ENCODE results near the gene LDB2.
A peak's percentile ranks its signal among the peaks of the same experiment; 100 is the strongest.

Gene LDB2

GRCh38 chr4:16707874-16708273 lies 190.6 kb downstream of the LDB2 start:
- DNase-seq (ENCODE audit: low read depth, low spot score) = no peak
- Histone ChIP-seq H3K4me3 (ENCODE audit: insufficient read length, low read depth) (no peak overlapping the region), H3K4me1 (ENCODE audit: insufficient read depth, insufficient read length) (no peaks in the 10 kb centered on the region), H3K9me3 (ENCODE audit: insufficient read depth, low read length) (no peaks in the 10 kb centered on the region), H3K27me3 (ENCODE audit: insufficient read depth, insufficient read length) (no peaks in the 10 kb centered on the region), H3K9ac (ENCODE audit: insufficient read length, low read depth) (no peak overlapping the region), H3K36me3 (ENCODE audit: insufficient read depth, insufficient read length, low read length) (no peaks in the 10 kb centered on the region)
- TF ChIP-seq ZNF274 (IDR thresholded peaks at IDR 0.05; ENCODE audit: low read depth, low read length) (no peak), SUZ12 (IDR thresholded peaks at IDR 0.05; ENCODE audit: extremely low read depth, insufficient read depth, insufficient read length) (no peak), YY1 (IDR thresholded peaks at IDR 0.05; ENCODE audit: insufficient read depth, insufficient read length) (no peak)

DNA sequence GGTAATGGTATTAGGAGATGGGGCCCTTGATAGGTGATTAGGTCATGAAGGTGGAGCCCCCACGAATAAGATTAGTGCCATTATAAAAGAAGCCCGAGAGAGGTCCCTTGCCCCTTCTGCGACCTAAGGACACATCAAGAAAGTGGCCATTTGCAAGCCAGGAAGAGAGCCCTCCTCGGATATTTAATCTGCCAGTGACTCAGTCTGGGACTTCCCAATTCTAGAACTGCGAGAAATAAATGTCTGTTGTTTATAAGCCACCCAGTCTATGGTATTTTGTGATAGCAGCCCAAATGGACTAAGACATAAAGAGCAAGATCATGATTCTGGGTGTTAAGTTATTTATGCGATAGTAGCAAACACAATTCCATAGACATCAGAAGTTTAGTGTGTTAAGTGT lies 192.2 kb downstream of the LDB2 start:
- no peak overlapping the region for H3K4me3 ChIP-seq (ENCODE audit: insufficient read length, low read depth)
- no peak for DNase-seq (ENCODE audit: low read depth, low spot score)
- peaks cover 6% of the 10 kb centered on the region for H3K36me3 ChIP-seq (ENCODE audit: insufficient read depth, insufficient read length, low read length)
- no peaks in the 10 kb centered on the region for H3K27me3 ChIP-seq (ENCODE audit: insufficient read depth, insufficient read length)
- H3K9me3 ChIP-seq (ENCODE audit: insufficient read depth, low read length) = no peaks in the 10 kb centered on the region
- H3K4me1 ChIP-seq (ENCODE audit: insufficient read depth, insufficient read length) = no peaks in the 10 kb centered on the region
- H3K9ac ChIP-seq (ENCODE audit: insufficient read length, low read depth) = no peak overlapping the region
- TF ChIP-seq YY1 (IDR thresholded peaks at IDR 0.05; ENCODE audit: insufficient read depth, insufficient read length) = no peak
- TF ChIP-seq SUZ12 (IDR thresholded peaks at IDR 0.05; ENCODE audit: extremely low read depth, insufficient read depth, insufficient read length) = no peak
- TF ChIP-seq ZNF274 (IDR thresholded peaks at IDR 0.05; ENCODE audit: low read depth, low read length) = no peak

DNA sequence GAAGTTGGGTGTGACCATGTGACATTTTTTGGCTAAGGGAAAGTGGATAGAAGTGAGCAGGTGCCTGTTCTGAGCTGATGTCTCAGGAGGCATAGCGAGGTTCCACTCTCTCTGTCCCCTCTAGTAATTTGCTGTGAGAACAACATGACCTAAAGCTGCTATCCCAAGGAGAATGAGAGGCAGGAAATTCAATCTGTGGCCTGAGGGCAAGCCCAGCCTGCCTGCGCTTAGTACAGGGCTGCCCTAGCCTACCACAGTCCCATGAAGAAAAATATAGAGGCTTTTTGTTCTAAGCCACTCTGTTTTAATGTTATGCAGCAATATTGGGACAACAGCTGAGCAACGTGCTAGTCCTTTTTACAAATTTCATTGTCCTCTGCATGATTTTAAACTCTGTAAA lies 193.1 kb downstream of the LDB2 start:
- Histone ChIP-seq H3K27me3 (ENCODE audit: insufficient read depth, insufficient read length) (no peaks in the 10 kb centered on the region), H3K36me3 (ENCODE audit: insufficient read depth, insufficient read length, low read length) (peaks cover 6% of the 10 kb centered on the region), H3K4me1 (ENCODE audit: insufficient read depth, insufficient read length) (no peaks in the 10 kb centered on the region), H3K4me3 (ENCODE audit: insufficient read length, low read depth) (no peak overlapping the region), H3K9ac (ENCODE audit: insufficient read length, low read depth) (no peak overlapping the region), H3K9me3 (ENCODE audit: insufficient read depth, low read length) (no peaks in the 10 kb centered on the region)
- DNase-seq (ENCODE audit: low read depth, low spot score) = no peak
- no peak for TF ChIP-seq YY1 (IDR thresholded peaks at IDR 0.05; ENCODE audit: insufficient read depth, insufficient read length)
- TF ChIP-seq SUZ12 (IDR thresholded peaks at IDR 0.05; ENCODE audit: extremely low read depth, insufficient read depth, insufficient read length) = no peak
- no peak for TF ChIP-seq ZNF274 (IDR thresholded peaks at IDR 0.05; ENCODE audit: low read depth, low read length)

DNA sequence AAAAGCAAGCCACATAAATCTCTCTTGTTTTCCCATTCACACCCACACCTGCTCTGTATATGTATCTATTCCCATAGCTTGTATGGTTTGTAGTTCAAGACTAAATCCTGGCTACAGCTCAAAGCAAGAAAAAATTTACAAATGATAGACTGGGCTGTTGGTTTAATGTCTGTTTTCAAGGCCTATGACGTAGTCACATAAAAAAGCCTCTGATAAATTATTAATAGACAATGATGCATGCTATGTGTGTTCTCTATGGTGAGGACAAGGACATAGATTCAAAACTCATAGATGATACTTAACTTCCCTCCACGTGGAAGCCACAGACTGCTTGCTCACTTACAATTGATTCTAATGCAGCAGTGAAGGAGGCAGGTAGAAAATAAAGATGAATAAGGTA lies 194.0 kb downstream of the LDB2 start:
- H3K27me3 ChIP-seq (ENCODE audit: insufficient read depth, insufficient read length) = no peaks in the 10 kb centered on the region
- H3K36me3 ChIP-seq (ENCODE audit: insufficient read depth, insufficient read length, low read length) = peaks cover 6% of the 10 kb centered on the region
- no peak overlapping the region for H3K4me3 ChIP-seq (ENCODE audit: insufficient read length, low read depth)
- TF ChIP-seq YY1 (IDR thresholded peaks at IDR 0.05; ENCODE audit: insufficient read depth, insufficient read length) (no peak), SUZ12 (IDR thresholded peaks at IDR 0.05; ENCODE audit: extremely low read depth, insufficient read depth, insufficient read length) (no peak), ZNF274 (IDR thresholded peaks at IDR 0.05; ENCODE audit: low read depth, low read length) (no peak)
- no peaks in the 10 kb centered on the region for H3K4me1 ChIP-seq (ENCODE audit: insufficient read depth, insufficient read length)
- no peak overlapping the region for H3K9ac ChIP-seq (ENCODE audit: insufficient read length, low read depth)
- no peak for DNase-seq (ENCODE audit: low read depth, low spot score)
- no peaks in the 10 kb centered on the region for H3K9me3 ChIP-seq (ENCODE audit: insufficient read depth, low read length)

- Histone ChIP-seq H3K36me3 (ENCODE audit: insufficient read depth, insufficient read length, low read length) (no peaks in the 10 kb centered on the region), H3K9me3 (ENCODE audit: insufficient read depth, low read length) (no peaks in the 10 kb centered on the region), H3K27me3 (ENCODE audit: insufficient read depth, insufficient read length) (no peaks in the 10 kb centered on the region), H3K9ac (ENCODE audit: insufficient read length, low read depth) (no peak overlapping the region), H3K4me1 (ENCODE audit: insufficient read depth, insufficient read length) (peaks cover 5% of the 10 kb centered on the region), H3K4me3 (ENCODE audit: insufficient read length, low read depth) (no peak overlapping the region)
- TF ChIP-seq SUZ12 (IDR thresholded peaks at IDR 0.05; ENCODE audit: extremely low read depth, insufficient read depth, insufficient read length) (no peak), YY1 (IDR thresholded peaks at IDR 0.05; ENCODE audit: insufficient read depth, insufficient read length) (no peak), ZNF274 (IDR thresholded peaks at IDR 0.05; ENCODE audit: low read depth, low read length) (no peak)
- DNase-seq (ENCODE audit: low read depth, low spot score) = no peak
Measured at GRCh38 chr4:16695896-16696295, 202.5 kb downstream of the LDB2 start.

- H3K36me3 ChIP-seq (ENCODE audit: insufficient read depth, insufficient read length, low read length) = no peaks in the 10 kb centered on the region
- TF ChIP-seq SUZ12 (IDR thresholded peaks at IDR 0.05; ENCODE audit: extremely low read depth, insufficient read depth, insufficient read length) = no peak
- no peaks in the 10 kb centered on the region for H3K9me3 ChIP-seq (ENCODE audit: insufficient read depth, low read length)
- H3K4me3 ChIP-seq (ENCODE audit: insufficient read length, low read depth) = no peak overlapping the region
- H3K4me1 ChIP-seq (ENCODE audit: insufficient read depth, insufficient read length) = peaks cover 5% of the 10 kb centered on the region
- DNase-seq (ENCODE audit: low read depth, low spot score) = peak; percentile 33
- H3K27me3 ChIP-seq (ENCODE audit: insufficient read depth, insufficient read length) = no peaks in the 10 kb centered on the region
- no peak overlapping the region for H3K9ac ChIP-seq (ENCODE audit: insufficient read length, low read depth)
Measured at GRCh38 chr4:16694884-16695276, 203.6 kb downstream of the LDB2 start.

- Histone ChIP-seq H3K4me3 (ENCODE audit: insufficient read length, low read depth) (no peak overlapping the region), H3K36me3 (ENCODE audit: insufficient read depth, insufficient read length, low read length) (no peaks in the 10 kb centered on the region), H3K9me3 (ENCODE audit: insufficient read depth, low read length) (no peaks in the 10 kb centered on the region), H3K9ac (ENCODE audit: insufficient read length, low read depth) (no peak overlapping the region), H3K27me3 (ENCODE audit: insufficient read depth, insufficient read length) (no peaks in the 10 kb centered on the region), H3K4me1 (ENCODE audit: insufficient read depth, insufficient read length) (peaks cover 5% of the 10 kb centered on the region)
- TF ChIP-seq SUZ12 (IDR thresholded peaks at IDR 0.05; ENCODE audit: extremely low read depth, insufficient read depth, insufficient read length) = no peak
- TF ChIP-seq YY1 (IDR thresholded peaks at IDR 0.05; ENCODE audit: insufficient read depth, insufficient read length) = no peak
- no peak for TF ChIP-seq ZNF274 (IDR thresholded peaks at IDR 0.05; ENCODE audit: low read depth, low read length)
- no peak for DNase-seq (ENCODE audit: low read depth, low spot score)
Measured at GRCh38 chr4:16694173-16694883, 204.1 kb downstream of the LDB2 start.

Data from NT2/D1 (cell line).